Measurements from ENCODE around the gene REEP6. TPM values are rescaled to one million over a fixed set of nuclear protein-coding genes. Genes with fewer than 3 reads are reported as not detected.
"Not testable (repeated sequence)": the region's sequence is repeated elsewhere in the genome, so short reads cannot be mapped to it uniquely, and the experiment has no call there.

Gene REEP6
- total RNA-seq, 3 donors from 2014 or later (not counting 1 experiment from before 2014, with no cell fraction given), result 3.9 to 5.0 (median 4.3) TPM

DNA sequence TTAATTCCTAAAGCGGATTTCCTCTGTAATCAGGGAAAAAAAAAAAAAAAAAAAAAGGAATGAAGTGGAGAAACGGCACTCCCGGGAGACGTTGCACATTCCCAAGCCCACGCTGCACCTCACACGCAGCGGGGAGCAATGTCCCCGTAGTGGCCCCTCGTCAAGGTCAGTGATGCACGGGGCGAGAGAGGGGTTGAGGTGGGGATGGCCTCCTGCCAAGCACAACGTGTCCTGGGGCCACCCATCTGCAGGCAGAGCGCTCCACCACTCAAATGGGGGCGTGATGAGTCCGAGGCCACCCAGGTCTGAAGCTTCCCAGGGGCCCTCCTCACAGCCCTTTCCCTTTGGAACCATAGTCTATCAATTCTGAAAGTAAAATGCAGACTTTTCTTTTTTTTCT lies 48.0 kb downstream of the REEP6 start:
- Mint-ChIP-seq H3K4me1 (no peaks in the 10 kb centered on the region), H3K27ac (no peak overlapping the region), H3K36me3 (no peaks in the 10 kb centered on the region), H3K27me3 (ENCODE audit: low read depth in 2 of 2) (peaks cover 6 to 11% of the 10 kb centered on the region in 2 donors), H3K4me3 (no peak overlapping the region), H3K9me3 (no peaks in the 10 kb centered on the region)
- 70% methylated on average over 15 of the region's 15 CpGs for WGBS (ENCODE audit: insufficient coverage)
- TF ChIP-seq, protein P1, sequence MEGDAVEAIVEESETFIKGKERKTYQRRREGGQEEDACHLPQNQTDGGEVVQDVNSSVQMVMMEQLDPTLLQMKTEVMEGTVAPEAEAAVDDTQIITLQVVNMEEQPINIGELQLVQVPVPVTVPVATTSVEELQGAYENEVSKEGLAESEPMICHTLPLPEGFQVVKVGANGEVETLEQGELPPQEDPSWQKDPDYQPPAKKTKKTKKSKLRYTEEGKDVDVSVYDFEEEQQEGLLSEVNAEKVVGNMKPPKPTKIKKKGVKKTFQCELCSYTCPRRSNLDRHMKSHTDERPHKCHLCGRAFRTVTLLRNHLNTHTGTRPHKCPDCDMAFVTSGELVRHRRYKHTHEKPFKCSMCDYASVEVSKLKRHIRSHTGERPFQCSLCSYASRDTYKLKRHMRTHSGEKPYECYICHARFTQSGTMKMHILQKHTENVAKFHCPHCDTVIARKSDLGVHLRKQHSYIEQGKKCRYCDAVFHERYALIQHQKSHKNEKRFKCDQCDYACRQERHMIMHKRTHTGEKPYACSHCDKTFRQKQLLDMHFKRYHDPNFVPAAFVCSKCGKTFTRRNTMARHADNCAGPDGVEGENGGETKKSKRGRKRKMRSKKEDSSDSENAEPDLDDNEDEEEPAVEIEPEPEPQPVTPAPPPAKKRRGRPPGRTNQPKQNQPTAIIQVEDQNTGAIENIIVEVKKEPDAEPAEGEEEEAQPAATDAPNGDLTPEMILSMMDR (IDR thresholded peaks at IDR 0.05), result no peak
- DNase-seq (no peak), ATAC-seq (no peak)
- Histone ChIP-seq H3K9me3 (ENCODE audit: control insufficient read depth, insufficient read depth, low read length) (no peaks in the 10 kb centered on the region), H3K4me3 (ENCODE audit: low read length) (no peak overlapping the region), H3K27me3 (ENCODE audit: control insufficient read depth, insufficient read depth, low read length) (peaks cover 2% of the 10 kb centered on the region), H3K36me3 (ENCODE audit: control insufficient read depth, insufficient read depth, low read length) (no peaks in the 10 kb centered on the region), H3K4me1 (ENCODE audit: control insufficient read depth, insufficient read depth, low read length) (no peaks in the 10 kb centered on the region), H3K27ac (ENCODE audit: low read length) (no peak overlapping the region)
- intact Hi-C loops (cut with micrococcal nuclease), result no loop called here

DNA sequence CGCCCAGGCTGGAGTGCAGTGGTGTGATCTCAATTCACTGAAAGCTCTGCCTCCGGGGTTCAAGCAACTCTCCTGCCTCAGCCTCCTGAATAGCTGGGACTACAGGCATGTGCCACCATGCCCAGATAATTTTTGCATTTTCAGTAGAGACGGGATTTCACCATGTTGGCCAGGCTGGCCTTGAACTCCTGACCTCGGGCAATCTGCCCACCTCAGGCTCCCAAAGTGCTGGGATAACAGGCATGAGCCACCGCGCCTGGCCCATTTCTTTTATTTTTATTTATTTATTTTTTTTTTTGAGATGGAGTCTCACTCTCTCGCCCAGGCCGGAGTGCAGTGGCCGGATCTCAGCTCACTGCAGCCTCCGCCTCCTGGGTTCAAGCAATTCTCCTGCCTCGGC lies 48.8 kb downstream of the REEP6 start:
- intact Hi-C loops (cut with micrococcal nuclease), result loop anchor here (10.0 kb wide), 1 partner anchor 285 kb away; no protein-coding TSS in a partner anchor
- not testable (repeated sequence) for H3K4me1 Mint-ChIP-seq; DNase-seq; H3K9me3 Mint-ChIP-seq; H3K4me1 ChIP-seq (ENCODE audit: control insufficient read depth, insufficient read depth, low read length); H3K36me3 ChIP-seq (ENCODE audit: control insufficient read depth, insufficient read depth, low read length); H3K27me3 ChIP-seq (ENCODE audit: control insufficient read depth, insufficient read depth, low read length); H3K4me3 ChIP-seq (ENCODE audit: low read length); ATAC-seq; H3K27ac Mint-ChIP-seq; H3K4me3 Mint-ChIP-seq; H3K9me3 ChIP-seq (ENCODE audit: control insufficient read depth, insufficient read depth, low read length); H3K27ac ChIP-seq (ENCODE audit: low read length); H3K36me3 Mint-ChIP-seq
- 88% methylated on average over 9 of the region's 11 CpGs for WGBS (ENCODE audit: insufficient coverage)
- H3K27me3 Mint-ChIP-seq (ENCODE audit: low read depth in 2 of 2), result peaks cover 6 to 11% of the 10 kb centered on the region in 2 donors

DNA sequence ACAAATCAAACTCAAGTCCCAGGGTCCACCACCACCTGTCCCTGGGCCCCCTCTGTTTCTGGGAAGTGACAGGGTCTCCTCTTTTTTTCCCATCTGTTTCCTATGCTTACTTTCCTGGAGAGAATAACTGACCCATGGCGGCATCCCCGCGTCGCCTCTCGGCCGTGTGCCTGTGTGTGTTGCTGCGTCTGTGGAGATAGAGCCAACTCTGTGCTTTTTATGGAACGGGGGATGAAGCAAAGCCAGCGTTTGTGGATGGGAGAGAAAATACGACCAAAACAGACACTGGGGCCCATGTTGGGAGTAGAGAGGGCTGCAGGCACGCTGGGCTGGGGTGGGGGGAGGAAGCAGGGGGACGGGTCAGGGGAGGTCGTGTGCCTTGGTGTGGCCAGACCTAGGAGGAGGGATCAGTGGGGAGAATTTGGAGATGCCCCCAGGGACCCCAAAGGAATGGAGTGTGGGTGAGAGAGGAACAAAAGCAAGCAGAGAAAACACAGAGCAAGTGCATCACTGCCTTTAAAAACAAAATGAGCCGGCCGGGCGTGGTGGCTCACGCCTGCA lies 49.5 kb downstream of the REEP6 start:
- intact Hi-C loops (cut with micrococcal nuclease), result loop anchor here (10.0 kb wide), 1 partner anchor 284 kb away; no protein-coding TSS in a partner anchor

More for the DNA sequence above, 49.5 kb downstream of the REEP6 start:
- Histone ChIP-seq H3K27me3 (ENCODE audit: control insufficient read depth, insufficient read depth, low read length) (peaks cover 2% of the 10 kb centered on the region), H3K4me3 (ENCODE audit: low read length) (no peak overlapping the region), H3K27ac (ENCODE audit: low read length) (no peak overlapping the region), H3K36me3 (ENCODE audit: control insufficient read depth, insufficient read depth, low read length) (no peaks in the 10 kb centered on the region), H3K9me3 (ENCODE audit: control insufficient read depth, insufficient read depth, low read length) (no peaks in the 10 kb centered on the region), H3K4me1 (ENCODE audit: control insufficient read depth, insufficient read depth, low read length) (no peaks in the 10 kb centered on the region)
- no peak for ATAC-seq
- Mint-ChIP-seq H3K4me1 (no peaks in the 10 kb centered on the region), H3K27me3 (ENCODE audit: low read depth in 2 of 2) (peaks cover 6 to 11% of the 10 kb centered on the region in 2 donors), H3K4me3 (no peak overlapping the region), H3K27ac (no peak overlapping the region), H3K9me3 (no peaks in the 10 kb centered on the region), H3K36me3 (no peaks in the 10 kb centered on the region)
- DNase-seq, result no peak
- TF ChIP-seq, protein P1 (IDR thresholded peaks at IDR 0.05), result no peak
- 41% methylated on average over 17 of the region's 17 CpGs for WGBS (ENCODE audit: insufficient coverage)

Other genes starting within 250 kb of the REEP6 start
- 100 to 1,000 TPM in 2 of 3 donors, 10 to 100 TPM in 1; 88.6 to 119 (median 104) TPM for gene ATP5F1D, start 249.4 kb upstream of the REEP6 start, total RNA-seq
- 100 to 1,000 TPM; 296 to 367 (median 314) TPM for gene MIDN, start 242.6 kb upstream of the REEP6 start, total RNA-seq
- gene CIRBP, start 221.8 kb upstream of the REEP6 start, total RNA-seq, result 100 to 1,000 TPM; 410 to 454 (median 440) TPM
- 10 to 100 TPM; 26.6 to 33.4 (median 27.1) TPM for gene FAM174C, start 215.7 kb upstream of the REEP6 start, total RNA-seq
- gene EFNA2, start 205.3 kb upstream of the REEP6 start, total RNA-seq, result not detected
- 10 to 100 TPM; 60.8 to 67.9 (median 66.6) TPM for gene NDUFS7, start 107.3 kb upstream of the REEP6 start, total RNA-seq
- 1 to 10 TPM; 5.1 to 7.5 (median 7.1) TPM for gene GAMT, start 89.6 kb upstream of the REEP6 start, total RNA-seq
- gene DAZAP1, start 83.6 kb upstream of the REEP6 start, total RNA-seq, result 100 to 1,000 TPM; 166 to 207 (median 170) TPM
- 100 to 1,000 TPM; 731 to 872 (median 837) TPM for gene RPS15, start 52.8 kb upstream of the REEP6 start, total RNA-seq
- under 1 TPM; 0.14 to 0.58 (median 0.27) TPM for gene APC2, start 41.1 kb upstream of the REEP6 start, total RNA-seq
- gene C19orf25, start 12.0 kb upstream of the REEP6 start, total RNA-seq, result 10 to 100 TPM; 30.2 to 42.2 (median 34.3) TPM
- 1 to 10 TPM; 4.1 to 6.0 (median 5.3) TPM for gene PCSK4, start 831 bp upstream of the REEP6 start, total RNA-seq
- 1 to 10 TPM in 2 of 3 donors, under 1 TPM in 1; 0.70 to 2.5 (median 1.0) TPM for gene ADAMTSL5, start 21.8 kb downstream of the REEP6 start, total RNA-seq
- gene PLK5, start 32.9 kb downstream of the REEP6 start, total RNA-seq, result not detected
- 1 to 10 TPM; 4.2 to 6.9 (median 4.4) TPM for gene MEX3D, start 77.1 kb downstream of the REEP6 start, total RNA-seq
- gene MBD3, start 101.7 kb downstream of the REEP6 start, total RNA-seq, result 10 to 100 TPM; 55.9 to 66.7 (median 59.0) TPM
- gene UQCR11, start 114.3 kb downstream of the REEP6 start, total RNA-seq, result 100 to 1,000 TPM in 1 of 3 donors, 10 to 100 TPM in 2; 91.2 to 142 (median 99.1) TPM
- gene TCF3, start 161.4 kb downstream of the REEP6 start, total RNA-seq, result 10 to 100 TPM; 54.5 to 72.2 (median 64.3) TPM

Measured in natural killer cell (primary cell).